ENCODE results near the gene NONO. TPM values are rescaled to one million over a fixed set of nuclear protein-coding genes. Genes with fewer than 3 reads are reported as not detected.
"Not testable (repeated sequence)": the region's sequence is repeated elsewhere in the genome, so short reads cannot be mapped to it uniquely, and the experiment has no call there.

The NONO gene
- total RNA-seq, 1 donor from 2014 or later: 916 TPM

DNA sequence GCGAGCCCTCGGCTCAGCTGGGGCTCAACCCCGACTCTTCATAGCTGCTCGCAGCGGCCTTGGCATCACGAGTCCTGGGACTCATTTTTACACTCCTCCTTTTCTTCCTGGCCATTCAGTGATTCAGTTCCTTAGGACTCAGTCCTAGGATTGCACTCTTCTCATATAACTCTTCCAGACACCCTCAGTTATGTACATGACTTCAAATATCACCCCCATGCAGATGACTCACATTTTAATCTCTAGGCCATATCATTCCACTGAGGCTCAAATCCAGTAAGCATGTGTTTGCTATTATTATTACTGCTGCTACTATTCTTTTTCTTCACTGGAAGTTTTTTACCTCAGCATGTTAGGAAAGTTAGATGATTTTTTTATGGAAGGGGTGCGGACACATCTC, 32.5 kb downstream of the NONO start:
- no peaks in the 10 kb centered on the region for H4K20me1 ChIP-seq (ENCODE audit: low read depth)
- no peak overlapping the region for H3K4me3 ChIP-seq
- H3K27ac ChIP-seq: no peak overlapping the region
- no peak overlapping the region for H3K27ac Mint-ChIP-seq
- peaks cover 3% of the 10 kb centered on the region for H3K36me3 Mint-ChIP-seq
- TF ChIP-seq EZH2phosphoT487 (IDR thresholded peaks at IDR 0.05) (no peak), CTCF (IDR thresholded peaks at IDR 0.05) (no peak), EZH2 (IDR thresholded peaks at IDR 0.05) (no peak)
- no peaks in the 10 kb centered on the region for H3K79me2 ChIP-seq (ENCODE audit: low read depth)
- no peak overlapping the region for H3K4me2 ChIP-seq
- no peaks in the 10 kb centered on the region for H3K36me3 ChIP-seq
- no peak overlapping the region for H2AFZ ChIP-seq (replicated peaks)
- H3K9ac ChIP-seq: no peak overlapping the region
- H3K9me3 Mint-ChIP-seq: no peaks in the 10 kb centered on the region
- H3K27me3 ChIP-seq: no peaks in the 10 kb centered on the region
- H3K4me3 Mint-ChIP-seq: no peak overlapping the region
- DNase-seq (ENCODE audit: low spot score): no peak
- H3F3A ChIP-seq (ENCODE audit: low read depth): no peaks in the 10 kb centered on the region
- H3K4me1 ChIP-seq: no peaks in the 10 kb centered on the region
- no peaks in the 10 kb centered on the region for H3K9me3 ChIP-seq (ENCODE audit: low read depth)
- no peaks in the 10 kb centered on the region for H3K4me1 Mint-ChIP-seq
- no peaks in the 10 kb centered on the region for H3K27me3 Mint-ChIP-seq (ENCODE audit: insufficient read depth, low read depth)

DNA sequence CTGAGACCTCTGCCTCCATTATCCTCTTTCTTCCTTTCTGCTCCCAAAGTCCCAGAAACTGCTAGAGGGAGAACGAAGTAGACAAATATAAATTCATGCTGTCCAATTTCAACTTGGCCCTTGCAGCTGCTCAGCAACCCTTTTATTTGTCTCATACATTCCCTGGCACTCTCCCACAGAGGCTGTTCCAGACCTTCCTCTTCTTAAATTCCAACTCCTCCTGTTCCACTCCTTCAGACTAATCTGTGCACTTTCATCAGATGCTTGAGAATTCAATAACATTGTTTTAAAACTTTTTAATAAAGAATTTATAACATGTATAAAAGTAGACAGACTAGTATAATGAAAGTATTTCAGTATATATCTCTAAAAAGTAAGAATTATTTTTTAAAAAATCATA, 33.5 kb downstream of the NONO start:
- H2AFZ ChIP-seq (replicated peaks); H3K9me3 ChIP-seq (ENCODE audit: low read depth); H3K36me3 ChIP-seq; DNase-seq (ENCODE audit: low spot score); H3K36me3 Mint-ChIP-seq; H3K9ac ChIP-seq; H3K27me3 Mint-ChIP-seq (ENCODE audit: insufficient read depth, low read depth); H4K20me1 ChIP-seq (ENCODE audit: low read depth); H3K4me1 Mint-ChIP-seq; H3K9me3 Mint-ChIP-seq; H3K4me2 ChIP-seq; H3K4me3 Mint-ChIP-seq; H3K4me3 ChIP-seq; H3K27me3 ChIP-seq; H3K4me1 ChIP-seq; H3K27ac Mint-ChIP-seq; H3K79me2 ChIP-seq (ENCODE audit: low read depth); H3K27ac ChIP-seq; H3F3A ChIP-seq (ENCODE audit: low read depth): not testable (repeated sequence)

- Histone ChIP-seq H3K4me2 (no peak overlapping the region), H3K79me2 (ENCODE audit: low read depth) (no peaks in the 10 kb centered on the region), H3F3A (ENCODE audit: low read depth) (no peaks in the 10 kb centered on the region), H3K9ac (no peak overlapping the region), H3K36me3 (no peaks in the 10 kb centered on the region), H3K9me3 (ENCODE audit: low read depth) (no peaks in the 10 kb centered on the region), H2AFZ (replicated peaks) (no peak overlapping the region), H3K27me3 (no peaks in the 10 kb centered on the region), H3K4me3 (no peak overlapping the region), H3K27ac (no peak overlapping the region), H3K4me1 (no peaks in the 10 kb centered on the region), H4K20me1 (ENCODE audit: low read depth) (no peaks in the 10 kb centered on the region)
- Mint-ChIP-seq H3K4me3 (no peak overlapping the region), H3K9me3 (peaks cover 6% of the 10 kb centered on the region), H3K27me3 (ENCODE audit: insufficient read depth, low read depth) (peaks cover 2% of the 10 kb centered on the region), H3K27ac (no peak overlapping the region), H3K4me1 (no peaks in the 10 kb centered on the region), H3K36me3 (peaks cover 4% of the 10 kb centered on the region)
- no peak for DNase-seq (ENCODE audit: low spot score)
- TF ChIP-seq EZH2phosphoT487 (IDR thresholded peaks at IDR 0.05): no peak
- no peak for TF ChIP-seq EZH2 (IDR thresholded peaks at IDR 0.05)
- no peak for TF ChIP-seq CTCF (IDR thresholded peaks at IDR 0.05)
Observed at GRCh38 chrX:71320126-71320525, 36.7 kb downstream of the NONO start.

DNA sequence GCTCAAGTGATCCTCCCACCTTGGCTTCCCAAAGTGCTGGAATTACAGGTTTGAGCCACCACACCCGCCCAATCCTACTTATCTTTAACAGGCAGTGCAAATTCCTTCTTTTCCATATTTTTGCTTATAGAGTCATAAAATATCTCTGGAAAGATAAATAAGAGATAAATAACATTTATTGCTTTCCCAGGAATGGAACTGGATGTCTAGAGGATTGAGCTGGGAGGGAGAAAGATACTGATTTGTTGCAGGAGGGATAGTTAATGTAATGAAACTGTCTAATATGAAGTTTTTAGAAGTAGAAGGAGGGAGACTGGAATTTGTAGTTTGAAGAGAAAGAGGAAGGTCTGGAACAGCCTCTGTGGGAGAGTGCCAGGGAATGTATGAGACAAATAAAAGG, 38.3 kb downstream of the NONO start:
- H3K36me3 Mint-ChIP-seq: peaks cover 7% of the 10 kb centered on the region
- peaks cover 2% of the 10 kb centered on the region for H3K27me3 Mint-ChIP-seq (ENCODE audit: insufficient read depth, low read depth)
- H3K4me3 Mint-ChIP-seq: no peak overlapping the region
- Histone ChIP-seq H3K27ac (no peak overlapping the region), H3K79me2 (ENCODE audit: low read depth) (no peaks in the 10 kb centered on the region), H3F3A (ENCODE audit: low read depth) (no peaks in the 10 kb centered on the region), H3K27me3 (no peaks in the 10 kb centered on the region), H4K20me1 (ENCODE audit: low read depth) (no peaks in the 10 kb centered on the region), H3K36me3 (no peaks in the 10 kb centered on the region), H3K9me3 (ENCODE audit: low read depth) (no peaks in the 10 kb centered on the region), H3K9ac (no peak overlapping the region), H2AFZ (replicated peaks) (no peak overlapping the region), H3K4me3 (no peak overlapping the region), H3K4me2 (no peak overlapping the region), H3K4me1 (no peaks in the 10 kb centered on the region)
- no peaks in the 10 kb centered on the region for H3K4me1 Mint-ChIP-seq
- no peak overlapping the region for H3K27ac Mint-ChIP-seq
- TF ChIP-seq CTCF (IDR thresholded peaks at IDR 0.05): no peak
- TF ChIP-seq EZH2phosphoT487 (IDR thresholded peaks at IDR 0.05): no peak
- no peak for TF ChIP-seq EZH2 (IDR thresholded peaks at IDR 0.05)
- H3K9me3 Mint-ChIP-seq: peaks cover 8% of the 10 kb centered on the region
- no peak for DNase-seq (ENCODE audit: low spot score)

- not testable (repeated sequence) for H3K9me3 ChIP-seq (ENCODE audit: low read depth); H3K4me1 ChIP-seq; H3F3A ChIP-seq (ENCODE audit: low read depth); H3K4me3 Mint-ChIP-seq; H3K27me3 Mint-ChIP-seq (ENCODE audit: insufficient read depth, low read depth); H3K4me2 ChIP-seq; DNase-seq (ENCODE audit: low spot score); H3K36me3 ChIP-seq; H4K20me1 ChIP-seq (ENCODE audit: low read depth); H3K4me3 ChIP-seq; H3K27me3 ChIP-seq; H3K79me2 ChIP-seq (ENCODE audit: low read depth); H3K36me3 Mint-ChIP-seq; H2AFZ ChIP-seq (replicated peaks); H3K4me1 Mint-ChIP-seq; H3K9ac ChIP-seq; H3K27ac ChIP-seq; H3K27ac Mint-ChIP-seq
- peaks cover 11% of the 10 kb centered on the region for H3K9me3 Mint-ChIP-seq
Observed at GRCh38 chrX:71324452-71324851, 41.0 kb downstream of the NONO start.
